HL-60 (cell line): ENCODE data around the gene MEG3.

Experiments
- CTCF ChIP-seq: IDR thresholded peaks from one replicate; pipeline ENCODE4 v1.5.1; 2011; ENCODE audit warnings: low read length, control low read depth, inconsistent platforms; ENCODE audit not compliant: insufficient read depth
- POLR2AphosphoS5 ChIP-seq: IDR thresholded peaks from 2 replicates; pipeline ENCODE4 v1.6.1; 2012; ENCODE audit warnings: low read depth
- REST ChIP-seq: IDR thresholded peaks from 2 replicates; pipeline ENCODE4 v1.6.1; 2012; ENCODE audit warnings: low read depth; ENCODE audit not compliant: insufficient replicate concordance

- TF ChIP-seq POLR2AphosphoS5 (no peak), CTCF (no peak), REST (no peak)
These were observed 70.6 kb downstream of the MEG3 start for GRCh38 chr14:100896369-100897060.
